ENCODE measurements around the gene UVRAG. TPM values are rescaled to one million over a fixed set of nuclear protein-coding genes. Genes with fewer than 3 reads are reported as not detected.

The UVRAG gene
- total and polyA plus RNA-seq, 2 of the 13 experiments (the other 11 are each of a cell fraction or from before 2014, with no cell fraction given), result 9.7 to 17.3 TPM

DNA sequence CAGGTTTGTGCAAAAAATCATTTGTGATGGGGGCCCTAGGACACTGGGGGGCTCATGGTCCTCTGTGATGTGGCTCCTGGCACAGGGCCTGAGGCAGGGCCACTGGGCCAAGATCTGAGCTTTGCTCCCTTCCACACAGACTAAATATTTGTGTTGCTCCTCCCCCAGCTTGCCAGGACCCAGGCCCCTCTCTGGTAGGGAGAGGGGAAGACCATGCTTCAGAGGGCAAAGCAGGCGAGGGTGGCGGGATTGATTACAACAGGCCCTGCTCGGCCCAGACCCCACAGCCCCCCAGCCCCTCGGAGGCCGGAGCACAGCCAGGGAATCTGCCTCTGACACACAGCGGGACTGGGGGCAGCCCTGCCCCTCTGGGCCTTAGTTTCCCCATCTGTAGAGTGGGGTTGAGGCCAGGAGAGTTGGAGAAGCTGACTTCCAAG, 362.3 kb downstream of the UVRAG start (continued):
- TF ChIP-seq, protein P1, sequence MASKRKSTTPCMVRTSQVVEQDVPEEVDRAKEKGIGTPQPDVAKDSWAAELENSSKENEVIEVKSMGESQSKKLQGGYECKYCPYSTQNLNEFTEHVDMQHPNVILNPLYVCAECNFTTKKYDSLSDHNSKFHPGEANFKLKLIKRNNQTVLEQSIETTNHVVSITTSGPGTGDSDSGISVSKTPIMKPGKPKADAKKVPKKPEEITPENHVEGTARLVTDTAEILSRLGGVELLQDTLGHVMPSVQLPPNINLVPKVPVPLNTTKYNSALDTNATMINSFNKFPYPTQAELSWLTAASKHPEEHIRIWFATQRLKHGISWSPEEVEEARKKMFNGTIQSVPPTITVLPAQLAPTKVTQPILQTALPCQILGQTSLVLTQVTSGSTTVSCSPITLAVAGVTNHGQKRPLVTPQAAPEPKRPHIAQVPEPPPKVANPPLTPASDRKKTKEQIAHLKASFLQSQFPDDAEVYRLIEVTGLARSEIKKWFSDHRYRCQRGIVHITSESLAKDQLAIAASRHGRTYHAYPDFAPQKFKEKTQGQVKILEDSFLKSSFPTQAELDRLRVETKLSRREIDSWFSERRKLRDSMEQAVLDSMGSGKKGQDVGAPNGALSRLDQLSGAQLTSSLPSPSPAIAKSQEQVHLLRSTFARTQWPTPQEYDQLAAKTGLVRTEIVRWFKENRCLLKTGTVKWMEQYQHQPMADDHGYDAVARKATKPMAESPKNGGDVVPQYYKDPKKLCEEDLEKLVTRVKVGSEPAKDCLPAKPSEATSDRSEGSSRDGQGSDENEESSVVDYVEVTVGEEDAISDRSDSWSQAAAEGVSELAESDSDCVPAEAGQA (IDR thresholded peaks at IDR 0.05; ENCODE audit: low read depth), result no peak
- TF ChIP-seq, protein P1 (CRISPR knock-in tag; IDR thresholded peaks at IDR 0.05; ENCODE audit: borderline replicate concordance), result no peak
- TF ChIP-seq ZBTB1 (CRISPR knock-in tag; IDR thresholded peaks at IDR 0.05; ENCODE audit: borderline replicate concordance) (no peak), SAP130 (CRISPR knock-in tag; IDR thresholded peaks at IDR 0.05; ENCODE audit: low read depth) (no peak), ZNF713 (CRISPR knock-in tag; IDR thresholded peaks at IDR 0.05) (no peak), ZNF589 (CRISPR knock-in tag; conservative IDR thresholded peaks at IDR 0.05) (no peak), ZNF839 (CRISPR knock-in tag; IDR thresholded peaks at IDR 0.05; ENCODE audit: borderline replicate concordance) (no peak), ZNF670 (CRISPR knock-in tag; IDR thresholded peaks at IDR 0.05; ENCODE audit: borderline replicate concordance) (no peak), PCBP2 (optimal IDR thresholded peaks at IDR 0.05; ENCODE audit: low read depth, low read length, poor library complexity, severe bottlenecking) (no peak), IKZF1 (IDR thresholded peaks at IDR 0.05) (no peak), NPAS2 (CRISPR knock-in tag; IDR thresholded peaks at IDR 0.05; ENCODE audit: borderline replicate concordance) (no peak), GABPA (IDR thresholded peaks at IDR 0.05; ENCODE audit: low read depth, low read length) (no peak), GABPA (CRISPR knock-in tag; IDR thresholded peaks at IDR 0.05; ENCODE audit: low read depth) (no peak), ZNF780A (CRISPR knock-in tag; IDR thresholded peaks at IDR 0.05) (no peak), ZMAT3 (CRISPR knock-in tag; conservative IDR thresholded peaks at IDR 0.05) (no peak), HOXD1 (CRISPR knock-in tag; IDR thresholded peaks at IDR 0.05) (no peak), SIX1 (CRISPR knock-in tag; IDR thresholded peaks at IDR 0.05; ENCODE audit: borderline replicate concordance) (no peak), POLR2A (IDR thresholded peaks at IDR 0.05; ENCODE audit: insufficient read depth in 1 of 2, low read depth in 2 of 2, low read length in 2 of 2) (no peak), MAF1 (CRISPR knock-in tag; IDR thresholded peaks at IDR 0.05; ENCODE audit: borderline replicate concordance) (no peak)
- TF ChIP-seq, protein P2, sequence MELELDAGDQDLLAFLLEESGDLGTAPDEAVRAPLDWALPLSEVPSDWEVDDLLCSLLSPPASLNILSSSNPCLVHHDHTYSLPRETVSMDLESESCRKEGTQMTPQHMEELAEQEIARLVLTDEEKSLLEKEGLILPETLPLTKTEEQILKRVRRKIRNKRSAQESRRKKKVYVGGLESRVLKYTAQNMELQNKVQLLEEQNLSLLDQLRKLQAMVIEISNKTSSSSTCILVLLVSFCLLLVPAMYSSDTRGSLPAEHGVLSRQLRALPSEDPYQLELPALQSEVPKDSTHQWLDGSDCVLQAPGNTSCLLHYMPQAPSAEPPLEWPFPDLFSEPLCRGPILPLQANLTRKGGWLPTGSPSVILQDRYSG (CRISPR knock-in tag; IDR thresholded peaks at IDR 0.05), result no peak
- TF ChIP-seq, protein P3, sequence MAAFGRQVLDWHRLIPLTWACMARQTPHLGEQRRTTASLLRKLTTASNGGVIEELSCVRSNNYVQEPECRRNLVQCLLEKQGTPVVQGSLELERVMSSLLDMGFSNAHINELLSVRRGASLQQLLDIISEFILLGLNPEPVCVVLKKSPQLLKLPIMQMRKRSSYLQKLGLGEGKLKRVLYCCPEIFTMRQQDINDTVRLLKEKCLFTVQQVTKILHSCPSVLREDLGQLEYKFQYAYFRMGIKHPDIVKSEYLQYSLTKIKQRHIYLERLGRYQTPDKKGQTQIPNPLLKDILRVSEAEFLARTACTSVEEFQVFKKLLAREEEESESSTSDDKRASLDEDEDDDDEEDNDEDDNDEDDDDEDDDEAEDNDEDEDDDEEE (CRISPR knock-in tag; IDR thresholded peaks at IDR 0.05), result no peak
- TF ChIP-seq, protein P4, sequence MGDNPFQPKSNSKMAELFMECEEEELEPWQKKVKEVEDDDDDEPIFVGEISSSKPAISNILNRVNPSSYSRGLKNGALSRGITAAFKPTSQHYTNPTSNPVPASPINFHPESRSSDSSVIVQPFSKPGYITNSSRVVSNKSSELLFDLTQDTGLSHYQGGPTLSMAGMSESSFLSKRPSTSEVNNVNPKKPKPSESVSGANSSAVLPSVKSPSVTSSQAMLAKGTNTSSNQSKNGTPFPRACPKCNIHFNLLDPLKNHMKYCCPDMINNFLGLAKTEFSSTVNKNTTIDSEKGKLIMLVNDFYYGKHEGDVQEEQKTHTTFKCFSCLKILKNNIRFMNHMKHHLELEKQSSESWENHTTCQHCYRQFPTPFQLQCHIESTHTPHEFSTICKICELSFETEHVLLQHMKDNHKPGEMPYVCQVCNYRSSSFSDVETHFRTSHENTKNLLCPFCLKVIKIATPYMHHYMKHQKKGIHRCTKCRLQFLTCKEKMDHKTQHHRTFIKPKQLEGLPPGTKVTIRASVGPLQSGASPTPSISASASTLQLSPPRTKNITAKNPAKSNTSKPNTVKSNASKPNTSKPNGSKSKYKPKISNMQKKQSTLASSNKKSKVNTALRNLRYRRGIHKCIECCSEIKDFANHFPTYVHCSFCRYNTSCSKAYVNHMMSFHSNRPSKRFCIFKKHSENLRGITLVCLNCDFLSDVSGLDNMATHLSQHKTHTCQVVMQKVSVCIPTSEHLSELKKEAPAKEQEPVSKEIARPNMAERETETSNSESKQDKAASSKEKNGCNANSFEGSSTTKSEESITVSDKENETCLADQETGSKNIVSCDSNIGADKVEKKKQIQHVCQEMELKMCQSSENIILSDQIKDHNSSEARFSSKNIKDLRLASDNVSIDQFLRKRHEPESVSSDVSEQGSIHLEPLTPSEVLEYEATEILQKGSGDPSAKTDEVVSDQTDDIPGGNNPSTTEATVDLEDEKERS (CRISPR knock-in tag; IDR thresholded peaks at IDR 0.05), result no peak

All from HepG2 (cell line).